Chondrocyte (in vitro differentiated cells): ENCODE measurements around the gene CHSY1. TPM values are rescaled to one million over a fixed set of nuclear protein-coding genes. Genes with fewer than 3 reads are reported as not detected.

Experiments used
- DNase-seq: peaks from one replicate; pipeline ENCODE4 v3.0.0; 2021; ENCODE audit warnings: mixed read lengths, low spot score
- H3K27ac Mint-ChIP-seq: one replicate; pipeline ENCODE4 v1.8.0; 2021; ENCODE audit warnings: mild to moderate bottlenecking, moderate library complexity, mixed read lengths; ENCODE audit not compliant: unreplicated experiment
- H3K27me3 Mint-ChIP-seq: 2 replicates; pipeline ENCODE4 v1.8.0; 2021; ENCODE audit warnings: low read depth, mixed read lengths
- H3K36me3 Mint-ChIP-seq: 2 replicates; pipeline ENCODE4 v1.8.0; 2021; ENCODE audit warnings: low read depth, mixed read lengths
- H3K4me1 Mint-ChIP-seq: 2 replicates; pipeline ENCODE4 v1.8.0; 2021; ENCODE audit warnings: low read depth, mild to moderate bottlenecking, mixed read lengths
- H3K4me3 Mint-ChIP-seq: one replicate; pipeline ENCODE4 v1.8.0; 2021; ENCODE audit warnings: mild to moderate bottlenecking, moderate library complexity, mixed read lengths; ENCODE audit not compliant: unreplicated experiment
- H3K9me3 Mint-ChIP-seq: 2 replicates; pipeline ENCODE4 v1.8.0; 2021; ENCODE audit warnings: low read depth, mixed read lengths
- CTCF ChIP-seq: fragments of 200-600 bp; sonication (generic); IDR thresholded peaks from 2 replicates; pipeline ENCODE4 v1.5.0; 2021; ENCODE audit warnings: antibody characterized with exemption, mild to moderate bottlenecking, moderate library complexity
- total RNA-seq: library from RNA; stranded (reverse); gene quantifications from 3 replicates; pipeline ENCODE4 v1.2.1, GENCODE V29; 2021

The CHSY1 gene
- total RNA-seq, 1 donor from 2014 or later = 60.9 TPM

DNA sequence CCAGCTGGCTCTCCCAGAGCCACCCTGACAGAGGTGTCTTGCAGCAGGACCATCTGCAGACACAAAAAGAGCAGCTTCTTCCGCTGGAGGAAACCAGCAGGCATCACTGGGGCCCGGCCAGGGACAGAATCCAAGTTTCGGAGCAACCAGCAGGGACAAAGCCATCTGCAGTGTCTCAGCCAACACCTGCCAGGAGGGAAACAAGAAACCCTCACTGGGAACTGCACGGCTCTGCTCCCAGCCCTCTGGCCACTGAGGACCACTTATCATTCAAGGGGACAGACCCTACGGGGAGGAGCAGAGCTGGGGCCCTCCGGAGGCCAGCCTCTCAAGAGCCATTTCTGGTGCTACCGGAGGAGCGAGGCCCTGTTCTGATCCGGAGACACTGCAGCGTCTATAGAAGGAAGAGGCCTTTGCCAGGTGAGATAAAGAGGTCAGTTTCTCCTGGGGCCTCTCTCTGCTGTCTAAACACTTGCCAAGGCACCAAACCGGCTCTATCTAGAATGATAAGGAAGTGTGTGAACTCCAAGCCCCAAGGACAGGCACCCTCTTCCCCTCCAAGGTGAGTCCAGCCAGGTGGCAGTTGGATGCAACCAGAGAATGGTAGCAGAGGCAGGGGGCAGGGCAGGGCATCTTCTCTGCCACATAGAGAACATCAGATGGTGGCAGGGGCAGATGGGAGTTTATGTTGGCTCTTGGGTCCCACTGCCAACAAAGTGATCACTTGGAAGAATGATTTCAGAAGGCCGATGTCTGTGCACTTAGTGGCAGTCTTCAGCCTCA lies 89.0 kb downstream of the CHSY1 start:
- no peak overlapping the region for H3K4me3 Mint-ChIP-seq
- no peak overlapping the region for H3K27ac Mint-ChIP-seq
- peaks cover 28% of the 10 kb centered on the region for H3K9me3 Mint-ChIP-seq
- H3K4me1 Mint-ChIP-seq = peaks cover 28% of the 10 kb centered on the region
- H3K27me3 Mint-ChIP-seq = no peaks in the 10 kb centered on the region
- no peak for TF ChIP-seq CTCF
- H3K36me3 Mint-ChIP-seq = peaks cover 9% of the 10 kb centered on the region
- no peak for DNase-seq

DNA sequence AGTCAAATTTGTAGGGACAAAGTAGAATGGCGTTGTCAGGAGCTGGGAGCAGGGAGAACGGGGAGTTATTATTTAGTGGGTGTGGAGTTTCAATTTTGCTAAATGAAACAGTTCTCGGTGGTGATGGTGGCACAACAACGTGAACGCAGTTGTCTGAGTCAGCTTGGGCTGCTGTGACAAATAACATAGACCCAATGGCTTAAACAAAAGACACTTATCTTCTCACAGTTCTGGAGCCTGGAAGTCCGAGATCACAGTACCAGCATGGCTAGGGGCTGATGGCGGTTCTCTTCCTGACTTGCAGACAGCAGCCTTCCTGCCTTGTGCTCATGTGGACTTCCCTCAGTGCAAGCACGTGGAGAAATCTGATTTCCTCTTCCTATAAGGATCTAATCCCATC lies 90.2 kb downstream of the CHSY1 start:
- peaks cover 26% of the 10 kb centered on the region for H3K9me3 Mint-ChIP-seq
- no peak for DNase-seq
- H3K4me1 Mint-ChIP-seq = peaks cover 24% of the 10 kb centered on the region
- H3K27ac Mint-ChIP-seq = no peak overlapping the region
- H3K27me3 Mint-ChIP-seq = no peaks in the 10 kb centered on the region
- H3K36me3 Mint-ChIP-seq = peaks cover 9% of the 10 kb centered on the region
- no peak overlapping the region for H3K4me3 Mint-ChIP-seq
- no peak for TF ChIP-seq CTCF

- Mint-ChIP-seq H3K27me3 (no peaks in the 10 kb centered on the region), H3K4me3 (no peak overlapping the region), H3K4me1 (peaks cover 33% of the 10 kb centered on the region), H3K36me3 (peaks cover 5% of the 10 kb centered on the region), H3K27ac (no peak overlapping the region), H3K9me3 (peaks cover 14% of the 10 kb centered on the region)
- DNase-seq = no peak
- no peak for TF ChIP-seq CTCF
Measured at GRCh38 chr15:101159936-101160815, 91.7 kb downstream of the CHSY1 start.

GRCh38 chr15:101159096-101159935 lies 92.5 kb downstream of the CHSY1 start:
- Mint-ChIP-seq H3K27me3 (no peaks in the 10 kb centered on the region), H3K9me3 (peaks cover 7% of the 10 kb centered on the region), H3K27ac (peak overlapping the region; percentile 50), H3K36me3 (peaks cover 4% of the 10 kb centered on the region), H3K4me3 (no peak overlapping the region), H3K4me1 (peaks cover 33% of the 10 kb centered on the region)
- no peak for DNase-seq
- no peak for TF ChIP-seq CTCF
